Measurements from ENCODE around the gene ADAMTSL3.

ADAMTSL3 gene, protein sequence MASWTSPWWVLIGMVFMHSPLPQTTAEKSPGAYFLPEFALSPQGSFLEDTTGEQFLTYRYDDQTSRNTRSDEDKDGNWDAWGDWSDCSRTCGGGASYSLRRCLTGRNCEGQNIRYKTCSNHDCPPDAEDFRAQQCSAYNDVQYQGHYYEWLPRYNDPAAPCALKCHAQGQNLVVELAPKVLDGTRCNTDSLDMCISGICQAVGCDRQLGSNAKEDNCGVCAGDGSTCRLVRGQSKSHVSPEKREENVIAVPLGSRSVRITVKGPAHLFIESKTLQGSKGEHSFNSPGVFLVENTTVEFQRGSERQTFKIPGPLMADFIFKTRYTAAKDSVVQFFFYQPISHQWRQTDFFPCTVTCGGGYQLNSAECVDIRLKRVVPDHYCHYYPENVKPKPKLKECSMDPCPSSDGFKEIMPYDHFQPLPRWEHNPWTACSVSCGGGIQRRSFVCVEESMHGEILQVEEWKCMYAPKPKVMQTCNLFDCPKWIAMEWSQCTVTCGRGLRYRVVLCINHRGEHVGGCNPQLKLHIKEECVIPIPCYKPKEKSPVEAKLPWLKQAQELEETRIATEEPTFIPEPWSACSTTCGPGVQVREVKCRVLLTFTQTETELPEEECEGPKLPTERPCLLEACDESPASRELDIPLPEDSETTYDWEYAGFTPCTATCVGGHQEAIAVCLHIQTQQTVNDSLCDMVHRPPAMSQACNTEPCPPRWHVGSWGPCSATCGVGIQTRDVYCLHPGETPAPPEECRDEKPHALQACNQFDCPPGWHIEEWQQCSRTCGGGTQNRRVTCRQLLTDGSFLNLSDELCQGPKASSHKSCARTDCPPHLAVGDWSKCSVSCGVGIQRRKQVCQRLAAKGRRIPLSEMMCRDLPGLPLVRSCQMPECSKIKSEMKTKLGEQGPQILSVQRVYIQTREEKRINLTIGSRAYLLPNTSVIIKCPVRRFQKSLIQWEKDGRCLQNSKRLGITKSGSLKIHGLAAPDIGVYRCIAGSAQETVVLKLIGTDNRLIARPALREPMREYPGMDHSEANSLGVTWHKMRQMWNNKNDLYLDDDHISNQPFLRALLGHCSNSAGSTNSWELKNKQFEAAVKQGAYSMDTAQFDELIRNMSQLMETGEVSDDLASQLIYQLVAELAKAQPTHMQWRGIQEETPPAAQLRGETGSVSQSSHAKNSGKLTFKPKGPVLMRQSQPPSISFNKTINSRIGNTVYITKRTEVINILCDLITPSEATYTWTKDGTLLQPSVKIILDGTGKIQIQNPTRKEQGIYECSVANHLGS (N-terminal part only)

DNA sequence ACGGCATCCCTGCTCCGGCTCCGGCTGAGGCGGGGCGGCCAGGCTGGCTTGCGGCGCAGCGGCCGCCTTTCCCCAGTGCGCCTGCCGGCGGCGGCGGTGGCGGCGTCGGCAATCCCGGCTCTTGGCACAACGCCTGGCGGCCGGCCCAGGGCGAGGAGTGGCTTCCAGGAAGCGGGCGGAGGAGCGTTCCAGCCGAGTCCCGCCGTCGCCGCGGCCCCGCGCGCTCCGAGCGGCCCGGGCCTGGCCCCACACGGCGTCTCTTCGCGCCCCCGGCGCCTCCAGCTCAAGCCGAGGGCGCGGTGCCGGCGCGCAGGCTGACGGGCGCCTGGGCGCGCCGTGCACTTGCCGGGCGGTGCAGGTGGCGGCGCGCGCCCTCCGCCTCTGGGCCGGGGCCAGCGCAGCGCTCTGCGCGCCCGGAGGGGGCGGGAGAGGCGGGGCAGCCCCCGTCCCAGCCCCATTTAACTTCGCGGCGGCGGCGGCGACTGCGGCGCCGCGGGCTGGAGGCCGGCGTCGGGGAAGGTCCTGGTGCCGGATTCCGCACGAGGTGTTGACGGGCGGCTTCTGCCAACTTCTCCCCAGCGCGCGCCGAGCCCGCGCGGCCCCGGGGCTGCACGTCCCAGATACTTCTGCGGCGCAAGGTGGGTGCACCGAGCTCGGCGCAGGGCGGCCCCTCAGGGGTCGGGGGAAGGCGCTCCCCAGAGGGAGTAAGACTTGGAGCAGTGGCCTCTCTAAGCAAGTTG is at the start of gene ADAMTSL3:
Gene ADAMTSL3 (plus strand): TSS at position 485 of the 740 bp plus-strand sequence. CDS start 1,639 bp downstream, outside the sequence.
- H3K4me3 ChIP-seq (ENCODE audit: low read depth, low read length) = no peak within 1 kb of the TSS
- DNase-seq (ENCODE audit: low read depth) = no peak
- TF ChIP-seq, protein P1, sequence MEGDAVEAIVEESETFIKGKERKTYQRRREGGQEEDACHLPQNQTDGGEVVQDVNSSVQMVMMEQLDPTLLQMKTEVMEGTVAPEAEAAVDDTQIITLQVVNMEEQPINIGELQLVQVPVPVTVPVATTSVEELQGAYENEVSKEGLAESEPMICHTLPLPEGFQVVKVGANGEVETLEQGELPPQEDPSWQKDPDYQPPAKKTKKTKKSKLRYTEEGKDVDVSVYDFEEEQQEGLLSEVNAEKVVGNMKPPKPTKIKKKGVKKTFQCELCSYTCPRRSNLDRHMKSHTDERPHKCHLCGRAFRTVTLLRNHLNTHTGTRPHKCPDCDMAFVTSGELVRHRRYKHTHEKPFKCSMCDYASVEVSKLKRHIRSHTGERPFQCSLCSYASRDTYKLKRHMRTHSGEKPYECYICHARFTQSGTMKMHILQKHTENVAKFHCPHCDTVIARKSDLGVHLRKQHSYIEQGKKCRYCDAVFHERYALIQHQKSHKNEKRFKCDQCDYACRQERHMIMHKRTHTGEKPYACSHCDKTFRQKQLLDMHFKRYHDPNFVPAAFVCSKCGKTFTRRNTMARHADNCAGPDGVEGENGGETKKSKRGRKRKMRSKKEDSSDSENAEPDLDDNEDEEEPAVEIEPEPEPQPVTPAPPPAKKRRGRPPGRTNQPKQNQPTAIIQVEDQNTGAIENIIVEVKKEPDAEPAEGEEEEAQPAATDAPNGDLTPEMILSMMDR (IDR thresholded peaks at IDR 0.05; ENCODE audit: low read depth, low read length, missing control alignments) = no peak

DNA sequence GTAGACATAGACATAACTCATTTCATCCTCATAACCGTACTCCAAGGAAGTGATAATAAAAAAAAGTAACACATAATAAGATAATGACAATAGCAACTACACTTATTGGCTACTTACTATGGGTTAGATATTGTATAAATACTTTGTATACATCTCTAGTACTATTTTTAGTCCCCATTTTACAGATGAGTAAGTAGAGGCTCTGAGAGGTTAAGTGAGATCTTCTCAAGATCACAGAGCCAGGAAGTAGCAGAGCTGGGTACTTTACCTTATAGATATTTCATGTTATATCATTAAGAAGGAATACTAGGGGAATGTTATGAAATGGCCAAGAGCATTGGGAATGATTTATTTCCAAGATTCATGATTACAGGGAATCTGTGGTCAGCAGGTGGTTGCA is 49.4 kb upstream of the ADAMTSL3 start:
- TF ChIP-seq, protein P1 (IDR thresholded peaks at IDR 0.05; ENCODE audit: low read depth, low read length, missing control alignments) = no peak
- DNase-seq (ENCODE audit: low read depth) = no peak
- no peak overlapping the region for H3K4me3 ChIP-seq (ENCODE audit: low read depth, low read length)

DNA sequence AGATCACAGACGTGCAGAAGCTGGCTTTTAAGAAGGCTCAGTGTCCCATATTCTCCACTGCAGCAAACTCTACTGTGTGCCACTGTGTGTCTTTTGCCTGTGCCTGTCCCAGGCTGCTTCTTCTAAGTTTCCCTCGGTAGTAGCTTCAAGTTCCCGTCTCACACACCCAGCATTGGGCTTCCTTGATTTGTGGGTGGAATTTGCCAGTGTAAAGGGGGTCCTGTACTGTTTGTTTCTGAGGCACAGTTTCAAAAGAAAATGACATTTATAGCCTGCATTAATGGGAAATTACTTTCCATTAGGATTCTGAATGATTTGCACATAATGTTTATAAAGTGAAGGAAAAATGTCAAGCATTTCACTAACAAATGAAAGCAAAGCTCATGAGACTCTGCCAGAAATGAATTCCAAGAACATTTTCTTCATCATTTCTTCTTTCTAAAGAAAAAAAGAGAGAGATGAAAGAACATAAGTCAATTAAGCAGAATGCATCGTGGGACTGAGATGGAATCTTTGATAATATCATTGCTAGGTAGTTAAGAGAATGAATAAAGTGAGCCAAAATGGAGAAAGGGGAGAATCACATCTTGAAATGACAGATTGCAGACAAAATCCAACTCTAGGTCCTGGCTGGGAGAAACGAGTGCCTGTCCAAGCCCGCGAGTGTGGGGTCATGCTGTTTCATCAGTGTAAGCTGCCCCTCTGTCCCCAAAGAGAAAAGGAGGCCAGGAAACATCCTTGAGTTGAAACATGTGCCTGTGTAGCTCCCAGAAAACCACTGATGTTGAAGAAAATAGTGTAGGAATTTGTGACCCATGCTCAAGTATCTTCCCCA is 48.6 kb upstream of the ADAMTSL3 start:
- TF ChIP-seq, protein P1 (IDR thresholded peaks at IDR 0.05; ENCODE audit: low read depth, low read length, missing control alignments) = no peak
- no peak overlapping the region for H3K4me3 ChIP-seq (ENCODE audit: low read depth, low read length)
- DNase-seq (ENCODE audit: low read depth) = no peak

DNA sequence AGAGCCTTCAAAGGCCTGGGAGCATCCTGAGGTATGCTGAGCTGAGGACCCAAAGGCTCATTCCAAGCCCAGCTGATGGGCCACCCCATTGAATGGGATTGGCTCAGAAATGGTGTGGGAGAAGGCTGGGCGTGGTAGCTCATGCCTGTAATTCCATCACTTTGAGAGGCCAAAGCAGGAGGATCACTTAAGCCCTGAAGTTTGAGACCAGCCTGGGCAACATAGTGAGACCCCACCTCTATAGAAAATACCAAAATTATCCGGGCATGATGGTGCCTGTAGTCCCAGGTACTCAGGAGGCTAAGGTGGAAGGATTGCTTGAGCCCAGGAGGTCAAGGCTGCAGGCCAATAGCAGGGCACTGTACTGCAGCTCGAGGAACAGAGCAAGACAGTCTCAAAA is 43.8 kb upstream of the ADAMTSL3 start:
- TF ChIP-seq, protein P1 (IDR thresholded peaks at IDR 0.05; ENCODE audit: low read depth, low read length, missing control alignments) = no peak
- no peak for DNase-seq (ENCODE audit: low read depth)
- no peak overlapping the region for H3K4me3 ChIP-seq (ENCODE audit: low read depth, low read length)

DNA sequence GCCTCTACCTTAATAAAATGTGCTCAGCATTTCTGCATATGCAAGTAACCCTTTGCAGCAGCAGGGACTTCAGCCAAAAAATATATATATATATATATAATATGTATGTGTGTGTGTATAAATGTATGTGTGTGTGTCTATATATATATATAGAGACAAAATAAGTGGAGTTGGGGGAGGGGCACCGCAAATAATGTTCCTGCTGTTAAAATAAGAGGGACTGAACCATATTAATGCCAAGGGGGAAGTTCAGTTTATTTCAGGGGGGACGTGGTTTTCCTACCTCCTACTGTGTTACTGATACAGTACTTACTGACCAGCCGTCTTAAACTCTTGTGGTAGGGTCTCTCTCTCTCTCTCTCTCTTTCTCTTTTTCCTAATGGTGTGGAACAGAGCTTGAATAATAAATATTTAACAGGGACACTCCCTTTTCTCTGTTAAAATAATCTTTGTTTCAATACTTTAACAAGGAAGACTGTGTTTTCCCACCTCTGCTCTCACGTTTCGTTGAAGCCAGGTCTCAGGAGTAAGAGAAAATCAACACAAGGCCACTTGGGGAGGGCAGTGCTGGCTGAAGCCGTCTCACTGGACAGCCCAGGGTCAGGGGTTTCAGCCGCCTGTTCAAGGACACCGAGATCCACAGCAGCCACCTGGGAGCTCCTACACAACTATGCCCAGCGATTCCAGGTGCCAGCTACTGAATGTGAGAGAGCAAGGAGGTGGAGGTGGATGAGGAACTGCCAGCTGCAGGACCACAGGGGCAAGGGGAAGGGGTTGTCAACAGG is 42.8 kb upstream of the ADAMTSL3 start:
- no peak overlapping the region for H3K4me3 ChIP-seq (ENCODE audit: low read depth, low read length)
- no peak for DNase-seq (ENCODE audit: low read depth)
- TF ChIP-seq, protein P1 (IDR thresholded peaks at IDR 0.05; ENCODE audit: low read depth, low read length, missing control alignments) = no peak

Data from GM12864 (cell line).